Epidermal melanocyte (primary cell): ENCODE data around the gene DCN.
A peak's percentile ranks its signal among the peaks of the same experiment; 100 is the strongest.

Experiments used
- DNase-seq: peaks from one replicate; pipeline ENCODE4 v3.0.0; 2011; ENCODE audit warnings: low spot score; ENCODE audit not compliant: insufficient read length

The DCN gene

DNA sequence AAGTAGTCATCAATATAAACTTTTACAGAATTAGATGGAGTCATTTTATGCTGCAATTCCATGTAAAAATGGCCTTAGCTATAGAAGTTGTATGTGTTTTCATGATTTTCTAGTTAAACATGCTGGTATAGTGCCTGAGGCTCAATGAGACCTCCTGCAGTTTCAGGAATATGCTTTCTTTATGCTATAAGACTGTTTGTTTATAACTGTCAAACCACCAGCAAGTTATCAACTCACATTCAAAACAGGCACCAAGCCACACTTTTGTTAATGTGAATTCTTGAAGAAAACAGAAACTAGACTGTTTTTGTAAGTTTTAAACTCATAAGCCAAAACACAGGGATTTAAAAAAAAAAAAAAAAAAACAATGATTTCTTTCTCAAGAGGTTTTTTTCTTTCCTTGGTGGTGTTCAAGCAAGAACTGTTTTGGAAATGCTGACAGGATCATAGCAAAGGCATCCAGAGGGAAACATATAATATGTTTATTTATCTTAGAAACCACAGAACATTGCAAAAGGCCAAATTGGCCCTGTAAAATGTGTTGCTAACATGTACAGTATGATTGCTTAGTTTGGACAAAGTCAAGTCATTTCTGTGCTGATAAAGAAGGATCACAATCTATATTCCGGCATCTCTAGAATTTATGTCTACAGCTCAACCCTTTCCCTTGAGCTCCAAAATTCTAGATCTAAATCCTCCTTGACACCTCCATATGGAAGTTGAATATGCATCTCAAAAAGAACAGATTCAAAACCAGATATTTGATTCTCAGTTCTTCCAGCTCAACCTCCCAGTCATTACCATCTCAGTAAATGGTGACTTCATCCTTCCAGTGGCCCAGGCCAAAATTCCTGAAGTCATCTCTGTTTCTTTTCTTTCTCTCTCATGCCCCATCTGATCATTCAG, 42.3 kb downstream of the DCN start:
- peak; percentile 26 for DNase-seq

DNA sequence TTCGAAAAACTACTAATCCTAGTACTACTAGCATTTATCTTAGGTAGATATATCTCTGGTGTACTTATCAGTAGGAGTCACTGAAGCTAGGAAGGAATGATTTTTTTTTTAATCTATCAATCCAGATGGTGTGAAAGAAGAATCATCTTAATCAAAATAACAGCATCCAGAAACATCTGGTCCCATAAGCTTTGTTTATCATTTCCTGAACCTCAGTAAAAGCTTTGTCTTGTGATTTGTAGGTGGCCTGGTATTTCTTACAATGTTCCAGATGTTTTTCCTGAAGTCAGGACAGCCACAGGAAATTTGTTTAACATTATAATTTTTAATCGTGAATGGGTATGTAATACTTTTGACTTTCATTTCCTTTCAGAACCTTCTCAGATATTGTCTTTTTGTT, 43.3 kb downstream of the DCN start:
- no peak for DNase-seq

DNA sequence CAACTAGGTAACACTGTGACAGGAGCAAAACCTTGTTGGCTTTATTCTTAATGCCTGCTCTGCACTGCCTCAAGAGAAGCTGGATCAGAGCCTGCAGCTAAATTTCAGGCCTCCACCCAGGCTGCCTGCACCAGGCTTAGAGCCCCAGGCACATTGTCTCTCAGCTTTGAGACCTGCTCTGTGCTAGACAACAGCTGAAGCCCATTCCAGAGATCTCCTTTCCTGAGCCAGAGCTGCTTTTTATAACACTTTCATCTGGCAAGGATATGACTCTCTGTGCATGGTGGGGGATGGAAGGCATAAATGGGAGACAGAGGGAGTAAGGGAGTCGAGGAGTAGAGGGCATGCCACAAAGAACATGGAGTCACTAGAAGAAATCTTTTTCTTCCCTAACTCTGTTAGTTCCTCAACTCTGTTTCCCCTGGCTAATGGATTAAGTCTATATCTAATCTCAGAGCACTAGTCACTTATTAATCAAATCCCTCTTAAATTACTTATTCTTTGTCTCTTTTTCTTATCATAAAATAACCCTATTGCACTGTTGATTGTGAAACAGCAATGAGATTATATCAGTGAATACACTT, 44.2 kb downstream of the DCN start:
- DNase-seq, result no peak

DNA sequence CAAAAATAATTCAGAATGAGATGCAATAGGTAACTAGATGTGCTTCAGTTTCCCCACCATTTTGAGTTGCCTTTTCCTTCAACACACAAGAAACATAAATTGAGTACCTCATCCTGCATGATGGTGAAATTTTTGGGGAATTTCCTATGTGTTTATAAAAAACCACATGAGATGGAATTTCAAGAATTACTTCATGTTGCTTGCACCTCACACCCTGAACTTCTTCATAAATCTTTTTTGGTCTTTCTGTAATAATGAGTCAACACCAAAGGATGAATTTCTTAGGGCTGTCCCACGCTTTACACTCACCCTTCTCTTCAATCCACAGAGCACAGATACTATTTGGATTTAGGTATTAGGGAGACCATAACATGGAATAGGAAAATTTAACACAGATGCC, 48.7 kb downstream of the DCN start:
- no peak for DNase-seq

DNA sequence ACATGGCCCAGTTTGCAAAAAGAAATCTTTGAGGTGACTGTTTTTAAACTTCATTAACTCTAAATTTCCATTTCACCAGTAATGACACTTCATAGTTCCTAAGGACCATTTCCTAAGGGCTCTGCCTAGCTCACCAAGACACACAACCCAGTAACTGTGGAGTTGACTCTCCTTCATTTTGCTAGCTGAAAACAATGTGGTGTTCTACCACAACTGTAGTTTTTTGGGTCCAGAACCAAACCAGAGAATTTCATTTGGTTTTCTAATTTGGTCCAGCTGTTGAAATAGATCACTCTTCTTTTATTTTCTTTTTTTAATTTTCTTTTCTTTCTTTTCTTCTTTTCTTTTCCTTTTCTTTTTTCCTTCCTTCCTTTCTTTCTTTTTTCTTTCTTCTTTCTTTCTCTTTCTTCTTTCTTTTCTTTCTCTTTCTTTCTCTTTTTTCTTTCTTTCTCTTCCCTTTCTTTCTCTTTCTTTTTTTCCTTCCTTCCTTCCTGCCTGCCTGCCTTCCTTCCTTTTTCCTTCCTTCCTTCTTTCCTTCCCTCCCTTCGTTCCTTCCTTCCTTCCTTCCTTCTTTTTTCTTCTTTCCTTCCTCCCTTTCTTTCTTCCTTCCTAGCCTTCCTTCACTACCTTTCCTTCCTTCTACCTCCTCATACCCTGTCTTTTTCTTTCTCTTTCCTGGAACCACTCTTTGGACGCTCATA, 52.8 kb downstream of the DCN start:
- DNase-seq, result no peak

DNA sequence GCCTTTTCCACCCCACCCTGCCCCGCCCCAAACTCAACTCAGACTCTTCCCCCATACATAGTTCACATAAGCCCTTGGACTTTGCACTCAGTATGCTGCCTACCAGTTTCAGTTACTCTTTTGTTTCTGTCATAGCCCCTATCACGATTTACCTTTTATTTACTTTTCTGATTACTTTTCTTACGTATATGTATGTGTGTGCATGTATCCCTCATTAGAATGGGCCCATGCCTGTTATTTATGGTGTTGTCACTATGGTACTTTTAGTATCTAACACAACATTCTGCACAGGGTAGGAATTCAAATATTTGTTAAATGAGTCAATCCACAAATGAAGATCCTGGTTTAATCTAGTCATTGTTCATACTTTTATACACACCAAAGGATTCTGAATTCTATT, 54.9 kb downstream of the DCN start:
- DNase-seq, result no peak

DNA sequence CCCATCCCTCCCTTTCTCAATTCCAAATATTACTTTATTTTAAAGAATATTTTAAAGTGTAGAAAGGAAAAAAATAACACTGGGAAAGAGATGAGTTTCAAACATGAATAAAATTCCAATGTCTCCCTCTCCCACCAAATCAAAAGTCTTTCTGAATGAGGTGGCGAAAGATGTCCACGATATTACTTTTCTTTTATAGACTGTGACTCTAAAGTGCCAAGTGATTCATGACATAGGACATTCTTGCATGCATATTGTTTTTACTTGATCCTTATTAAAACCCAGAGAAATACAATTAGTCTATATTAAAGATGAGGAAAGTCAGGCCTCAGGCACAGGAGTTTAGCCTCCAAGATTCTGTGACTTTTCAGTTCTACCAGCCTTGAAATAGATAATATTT, 55.3 kb downstream of the DCN start:
- no peak for DNase-seq

DNA sequence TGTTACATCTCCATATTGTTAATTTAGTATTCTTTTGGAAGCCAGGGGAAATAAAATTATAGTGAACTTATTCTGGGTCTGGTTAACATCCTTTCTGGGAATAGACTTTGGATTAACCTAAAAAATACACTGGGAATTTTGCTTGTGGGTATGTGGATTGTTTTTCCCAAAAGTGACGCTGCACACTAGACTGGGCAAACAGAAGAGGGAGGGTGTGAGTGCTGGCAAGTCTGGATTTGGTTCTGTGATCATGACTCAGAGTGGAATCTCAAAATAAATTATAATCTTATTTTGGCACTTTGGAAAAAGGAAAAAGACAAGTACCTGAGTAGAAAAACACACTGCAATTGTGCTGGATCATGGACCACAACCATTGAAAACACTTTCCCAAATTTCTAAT, 56.1 kb downstream of the DCN start:
- no peak for DNase-seq

DNA sequence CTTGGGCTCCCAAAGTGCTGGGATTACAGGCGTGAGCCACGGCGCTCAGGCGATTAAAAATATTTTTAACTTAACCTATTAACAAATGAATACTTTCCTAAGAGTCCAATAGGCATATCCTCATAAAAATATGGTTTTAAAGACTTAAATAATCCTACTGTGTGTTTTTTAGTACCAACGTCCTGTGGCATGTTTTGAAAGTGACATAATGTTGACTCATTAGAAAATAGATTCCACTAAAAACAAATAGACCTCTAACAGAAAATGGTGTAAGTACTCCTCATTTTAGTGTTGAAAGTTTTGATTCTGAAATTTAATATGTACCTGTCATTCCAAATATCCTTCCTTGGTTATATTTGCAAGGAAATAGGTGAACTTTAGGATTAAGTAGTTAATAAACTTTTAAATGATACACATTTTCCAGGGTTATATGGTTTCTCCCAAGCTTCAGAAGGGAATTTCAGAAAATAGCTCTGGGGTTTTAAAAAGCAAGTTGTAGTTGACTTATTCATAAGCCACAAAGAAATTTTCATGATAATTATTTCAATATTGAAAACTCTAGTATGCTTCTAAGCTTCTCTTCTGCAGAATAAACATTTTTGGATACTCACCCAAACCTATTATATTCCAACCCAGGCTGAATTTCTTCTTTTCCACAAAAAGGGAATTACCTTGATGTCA, 59.2 kb downstream of the DCN start:
- no peak for DNase-seq

DNA sequence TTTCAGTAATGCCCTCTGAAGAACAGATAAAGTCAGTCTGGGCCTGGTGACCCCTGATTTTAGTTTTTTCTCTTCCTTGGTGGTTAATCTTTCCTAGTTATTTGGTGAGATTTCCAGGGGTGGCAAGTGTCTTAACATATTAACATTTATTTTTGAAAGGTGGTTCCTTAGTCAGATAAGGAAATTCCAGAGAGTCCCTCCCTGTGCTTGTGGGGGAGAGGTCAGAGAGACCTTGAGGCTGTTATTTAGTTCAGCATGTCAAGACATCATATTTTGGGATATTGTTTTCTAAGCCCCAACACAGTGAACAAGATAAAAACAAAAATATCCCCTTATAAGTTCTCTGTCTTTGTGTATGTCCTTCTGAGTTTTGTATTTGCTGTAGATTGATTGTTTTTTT, 61.8 kb downstream of the DCN start:
- no peak for DNase-seq

DNA sequence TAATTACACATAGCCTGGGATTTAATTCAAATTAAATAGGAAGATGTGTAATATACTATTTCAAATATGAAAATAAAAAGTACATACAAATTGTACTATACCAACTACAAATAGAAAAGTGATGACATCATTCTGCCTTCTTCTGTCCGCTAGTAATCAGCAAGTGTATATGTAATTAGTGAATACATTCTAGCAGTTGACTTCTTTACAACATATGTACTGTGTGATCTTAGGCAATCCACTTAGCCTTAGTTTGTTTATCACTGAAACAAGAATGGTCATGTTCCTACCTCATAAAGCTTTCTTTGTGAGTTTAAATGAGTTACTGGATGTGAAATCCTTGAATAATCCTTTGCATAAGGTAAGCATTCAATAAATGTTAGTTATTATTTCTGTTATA, 63.5 kb downstream of the DCN start:
- DNase-seq, result no peak

DNA sequence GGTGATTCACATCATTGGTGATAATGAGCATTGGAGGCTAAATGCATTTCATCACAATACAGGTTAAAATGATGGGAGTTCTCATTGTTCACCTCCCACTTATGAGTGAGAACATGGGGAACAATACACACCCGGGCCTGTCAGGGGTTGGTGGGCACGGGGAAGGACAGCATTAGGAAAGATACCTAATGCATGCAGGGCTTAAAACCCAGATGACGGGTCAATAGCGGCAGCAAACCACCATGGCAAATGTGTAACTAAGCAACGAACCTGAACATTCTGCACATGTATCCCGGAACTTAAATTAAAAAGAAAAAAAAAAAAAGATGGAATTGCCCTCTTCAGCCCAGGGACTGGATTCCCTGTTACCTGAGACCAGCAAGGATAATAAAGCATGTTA, 69.0 kb downstream of the DCN start:
- DNase-seq, result no peak

DNA sequence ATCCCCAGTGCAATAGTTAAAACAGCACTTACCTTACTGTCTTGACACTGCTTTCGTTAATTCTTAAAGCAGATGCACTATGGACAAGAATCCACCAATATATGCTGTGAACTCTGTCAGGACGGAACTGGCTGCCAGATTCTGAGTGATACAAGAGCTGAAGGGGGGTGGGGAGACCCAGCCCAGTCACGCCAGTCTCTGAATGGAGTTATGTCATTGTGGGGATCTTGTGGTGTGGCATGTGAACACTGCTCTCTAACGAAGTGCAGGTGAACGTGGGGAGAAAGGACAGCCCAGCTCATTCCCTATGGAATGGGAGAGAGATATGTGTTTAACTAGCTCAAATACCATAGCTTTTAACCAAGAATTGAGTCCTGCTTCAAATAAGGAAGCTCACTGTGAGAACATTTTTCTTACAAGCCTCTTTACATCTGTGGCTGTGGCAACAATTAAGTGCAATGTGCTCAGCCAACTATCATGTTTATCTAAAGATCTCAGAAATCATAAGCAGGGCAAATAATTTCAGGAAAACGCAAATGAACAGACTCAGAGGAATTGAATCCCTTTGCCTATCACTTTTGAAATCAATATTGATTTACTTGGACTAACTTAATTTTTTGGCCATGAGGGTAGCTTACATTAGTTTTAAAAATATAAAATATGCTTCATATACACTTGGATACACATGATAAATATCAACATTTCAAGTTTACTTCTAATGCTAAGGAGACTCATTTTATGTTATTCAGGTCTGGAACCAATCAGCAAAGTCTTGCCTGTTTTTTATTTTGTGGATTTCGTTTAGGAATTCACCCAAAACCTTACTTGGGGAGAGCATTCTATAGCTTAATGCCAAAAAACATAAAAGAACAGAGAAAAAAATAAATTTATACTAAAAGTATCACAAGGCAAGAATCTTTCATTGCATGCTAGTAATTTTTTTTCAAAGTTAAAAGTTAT, 71.0 kb downstream of the DCN start, which contains the start of gene LUM:
TSS of gene LUM (minus strand) at position 129 of the 960 bp plus-strand sequence. CDS start 2,515 bp downstream, outside the sequence.
- no peak for DNase-seq

DNA sequence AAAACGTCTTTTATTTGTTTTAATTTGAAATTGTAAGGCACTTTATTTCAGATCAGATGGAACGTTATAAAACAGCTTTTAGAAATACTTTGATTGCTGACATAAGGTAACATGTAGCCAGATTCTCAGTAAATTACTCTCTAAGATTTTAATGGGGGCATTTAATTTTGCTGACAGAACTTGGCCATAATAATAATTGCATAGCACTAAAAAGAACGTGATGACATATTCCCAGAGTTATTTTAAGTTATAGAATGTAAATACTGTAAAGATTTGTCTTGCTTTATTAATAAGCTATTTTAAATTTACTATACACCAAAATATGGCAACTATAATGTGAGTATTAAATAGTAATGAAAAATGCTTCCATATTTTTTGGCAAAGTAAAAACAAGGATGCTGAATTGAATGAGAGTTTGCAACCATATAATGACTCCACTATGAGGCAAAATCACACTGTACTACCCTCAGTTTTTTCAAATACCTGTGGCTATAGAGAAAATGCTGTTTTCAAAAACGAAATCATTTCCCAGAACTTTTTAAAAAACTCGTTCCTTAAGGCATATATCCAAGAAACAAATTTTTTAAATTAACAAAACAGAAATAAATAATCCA, 72.2 kb downstream of the DCN start:
- no peak for DNase-seq

DNA sequence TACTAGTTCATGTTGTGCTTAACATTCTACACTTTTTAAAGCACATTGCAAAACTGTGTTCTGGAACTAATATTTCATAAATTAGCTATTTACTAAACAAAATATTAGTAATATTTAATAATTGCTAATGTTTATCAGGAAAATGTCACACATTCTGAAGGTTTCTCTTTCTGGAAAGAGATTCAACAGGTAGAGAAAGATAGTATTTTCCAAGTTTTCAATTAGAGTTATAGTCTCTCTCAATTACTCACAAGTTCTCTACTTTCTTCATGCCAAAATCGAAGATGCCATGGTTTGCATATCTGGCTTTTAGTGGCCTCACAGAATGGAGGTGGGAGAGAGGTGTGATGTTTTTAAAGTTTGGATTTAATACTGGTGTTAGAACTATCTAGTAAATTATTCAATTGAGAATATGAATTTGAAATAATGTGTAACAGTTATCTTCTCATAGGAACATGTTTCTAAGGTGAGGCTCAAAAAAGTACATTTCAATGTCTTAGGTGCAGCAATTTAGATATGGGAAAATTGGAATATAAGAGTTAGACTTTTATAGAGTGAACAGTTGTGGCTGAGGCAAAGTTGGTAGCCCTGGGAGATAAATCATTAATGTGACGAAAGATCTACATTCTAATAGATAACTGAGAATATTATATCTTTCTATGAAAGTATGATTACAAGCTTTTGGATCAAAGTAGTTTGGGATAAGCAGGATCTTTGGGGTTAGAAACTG, 72.9 kb downstream of the DCN start:
- no peak for DNase-seq

DNA sequence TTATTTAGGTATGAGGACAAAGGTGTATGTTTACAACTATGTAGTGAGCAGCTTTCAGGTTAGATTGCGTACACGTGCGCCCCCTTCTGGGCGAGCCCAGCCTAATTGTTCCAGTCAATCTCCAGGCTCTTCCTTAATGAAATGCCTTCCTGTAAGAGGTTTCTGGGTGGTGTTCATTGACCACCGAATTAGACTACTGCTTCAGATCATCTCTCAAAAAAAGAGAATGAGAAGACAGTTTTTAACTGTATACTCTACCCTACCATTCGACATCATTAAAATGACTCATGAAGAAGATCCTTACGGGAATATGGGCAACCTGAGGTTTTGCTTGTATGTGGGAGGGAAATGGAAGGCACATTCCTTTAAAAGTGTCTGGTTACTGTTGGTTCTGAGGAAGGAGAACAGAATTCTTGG, 73.5 kb downstream of the DCN start:
- no peak for DNase-seq

DNA sequence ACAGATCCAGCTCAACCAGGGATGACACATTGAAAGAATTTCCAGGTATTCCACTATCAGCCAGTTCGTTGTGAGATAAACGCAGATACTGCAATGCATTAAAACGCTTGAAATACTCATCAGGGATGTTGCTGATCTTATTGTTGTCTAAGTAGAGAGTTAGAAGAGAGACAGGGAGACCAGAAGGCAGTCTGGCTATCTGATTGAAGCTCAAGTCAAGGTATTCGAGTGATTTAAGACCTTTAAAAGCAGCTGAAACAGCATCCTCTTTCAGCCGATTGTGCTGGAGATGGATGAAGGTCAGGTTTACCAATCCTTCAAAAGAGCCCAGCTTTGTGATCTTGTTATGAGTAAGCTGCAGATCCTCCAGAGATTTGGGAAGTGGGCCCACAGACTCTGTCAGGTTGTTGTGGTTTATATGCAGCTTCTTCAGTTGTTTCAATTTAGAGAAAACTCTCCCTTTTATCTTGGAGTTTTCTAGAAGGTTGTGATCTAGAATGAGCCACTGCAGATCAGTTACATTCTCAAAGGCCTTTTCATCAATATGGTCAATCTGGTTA, 74.3 kb downstream of the DCN start:
- DNase-seq, result no peak

DNA sequence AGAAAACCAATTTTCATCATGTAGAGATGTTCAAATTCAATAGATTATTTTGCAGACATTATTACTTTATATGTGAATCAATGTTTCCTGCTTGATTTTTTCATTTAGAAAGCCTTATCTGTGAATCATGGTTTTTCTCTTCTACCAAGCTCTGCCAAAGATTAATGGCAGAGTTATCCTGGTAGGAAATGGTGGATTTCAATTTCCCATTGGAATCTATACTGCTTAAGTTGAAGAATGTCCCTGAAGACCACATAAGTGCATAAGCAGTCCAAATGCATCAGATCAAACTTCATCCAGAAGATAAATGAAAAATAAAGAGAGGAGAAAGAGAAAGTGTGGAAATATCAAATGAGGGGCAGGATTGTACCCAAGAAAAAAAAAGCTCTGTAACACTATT, 76.3 kb downstream of the DCN start:
- no peak for DNase-seq

DNA sequence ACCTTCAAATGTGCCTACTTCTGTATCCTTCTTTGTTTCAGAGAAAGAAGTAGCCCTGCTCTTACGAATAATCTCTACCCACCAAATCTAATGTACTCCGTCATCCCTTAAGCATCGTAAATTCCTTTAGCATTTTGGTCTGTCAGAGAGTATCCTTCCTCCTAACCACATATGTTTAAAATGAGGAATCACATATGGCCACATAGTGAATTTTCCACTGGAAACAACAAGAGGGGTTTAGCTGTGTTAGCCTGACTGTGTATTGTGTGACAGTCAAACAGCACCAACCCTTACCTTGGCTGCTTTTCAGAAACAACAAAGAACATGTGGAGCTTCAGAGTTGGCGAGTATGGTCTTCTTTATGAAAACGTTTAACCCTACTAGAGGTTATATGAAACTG, 76.8 kb downstream of the DCN start:
- DNase-seq, result no peak
